SK-N-SH (cell line): ENCODE data around the gene ATP8A1. TPM values are rescaled to one million over a fixed set of nuclear protein-coding genes. Genes with fewer than 3 reads are reported as not detected.

ENCODE experiments used
- CTCF ChIA-PET: fragments of 300-600, 350-600 bp; formaldehyde crosslinking; extraction: SDS; loops from one replicate; lab custom pipeline; 2021; lab: Yijun Ruan, JAX
- POLR2A ChIA-PET: fragments of 350-600 bp; sonication (Branson Sonifier 250); formaldehyde crosslinking; extraction: SDS; loops from one replicate; lab custom pipeline; 2020; ENCODE audit warnings: antibody characterized with exemption, inconsistent platforms; lab: Yijun Ruan, JAX
- DNase-seq: peaks from one replicate; pipeline ENCODE4 v3.0.0; 2012
- H2AFZ ChIP-seq: fragments of 200-600 bp; sonication (generic); 2 replicates; pipeline ENCODE4 v1.8.1; 2016; ENCODE audit warnings: antibody characterized with exemption, mild to moderate bottlenecking, low read depth
- H3F3A ChIP-seq: fragments of 200-600 bp; sonication (generic); replicated peaks from 2 replicates; pipeline ENCODE3; 2016; ENCODE audit warnings: antibody characterized with exemption, mild to moderate bottlenecking; ENCODE audit not compliant: insufficient read depth
- H3K27ac ChIP-seq, 2 experiments: fragments of 200-500 bp in 1 of 2; fragments of 200-600 bp in 1 of 2; sonication (Bioruptor generic) in 1 of 2; sonication (generic), shearing (Covaris generic) in 1 of 2; 2 replicates each; pipeline versions ENCODE4 v1.5.1 to v1.6.1; 2014 to 2016; ENCODE audit warnings: low read depth in 2 of 2, inconsistent platforms in 1 of 2, low read length in 1 of 2, mild to moderate bottlenecking in 1 of 2, mixed read lengths in 1 of 2
- H3K27me3 ChIP-seq: fragments of 200-600 bp; sonication (generic), shearing (Covaris generic); 2 replicates; pipeline ENCODE4 v1.6.1; 2016; ENCODE audit warnings: mixed run types; ENCODE audit not compliant: insufficient read depth
- H3K36me3 ChIP-seq, 2 experiments: fragments of 200-500 bp in 1 of 2; fragments of 200-600 bp in 1 of 2; sonication (Bioruptor generic) in 1 of 2; sonication (generic) in 1 of 2; replicated peaks in 1 of 2; 2 replicates each; pipeline versions ENCODE3 to v1.5.1; 2014 to 2016; ENCODE audit warnings: low read length in 1 of 2, mild to moderate bottlenecking in 1 of 2; ENCODE audit not compliant: insufficient read depth in 2 of 2, control insufficient read depth in 1 of 2
- H3K4me1 ChIP-seq, 2 experiments: fragments of 200-500 bp in 1 of 2; fragments of 200-600 bp in 1 of 2; sonication (Bioruptor generic) in 1 of 2; sonication (generic), shearing (Covaris generic) in 1 of 2; 2 replicates each; pipeline versions ENCODE4 v1.5.1 to v1.6.1; 2014 to 2016; ENCODE audit warnings: low read depth in 1 of 2, low read length in 1 of 2, mixed run types in 1 of 2; ENCODE audit not compliant: insufficient read depth in 2 of 2, control insufficient read depth in 1 of 2
- H3K4me2 ChIP-seq: fragments of 200-600 bp; sonication (generic), shearing (Covaris generic); 2 replicates; pipeline ENCODE4 v1.6.1; 2017; ENCODE audit warnings: mixed run types
- H3K4me3 ChIP-seq, 2 experiments: fragments of 200-500 bp in 1 of 2; fragments of 200-600 bp in 1 of 2; sonication (Bioruptor generic) in 1 of 2; sonication (generic), shearing (Covaris generic) in 1 of 2; 2 replicates each; pipeline versions ENCODE4 v1.5.1 to v1.8.1; 2014 to 2016; ENCODE audit warnings: low read depth in 2 of 2, inconsistent platforms in 1 of 2, low read length in 1 of 2, mild to moderate bottlenecking in 1 of 2, mixed read lengths in 1 of 2, moderate library complexity in 1 of 2
- H3K79me2 ChIP-seq: fragments of 200-600 bp; sonication (generic); 2 replicates; pipeline ENCODE4 v1.8.1; 2017; ENCODE audit warnings: mild to moderate bottlenecking; ENCODE audit not compliant: insufficient read depth
- H3K9ac ChIP-seq: fragments of 200-600 bp; sonication (generic); 2 replicates; pipeline ENCODE4 v1.6.1; 2017; ENCODE audit warnings: mixed run types
- H3K9me2 ChIP-seq: fragments of 200-600 bp; sonication (generic); 2 replicates; pipeline ENCODE4 v1.6.1; 2017; ENCODE audit warnings: mixed run types
- H3K9me3 ChIP-seq: fragments of 200-600 bp; sonication (generic); 2 replicates; pipeline ENCODE4 v1.6.1; 2017; ENCODE audit warnings: mixed run types, mild to moderate bottlenecking, moderate library complexity
- H4K20me1 ChIP-seq: fragments of 200-600 bp; sonication (generic); 2 replicates; pipeline ENCODE4 v1.6.1; 2017; ENCODE audit warnings: mild to moderate bottlenecking, mixed run types; ENCODE audit not compliant: insufficient read depth
- CHD2 ChIP-seq: fragments of 150-350 bp; IDR thresholded peaks from 2 replicates; pipeline ENCODE4 v1.6.1; 2018; ENCODE audit warnings: low read length; ENCODE audit not compliant: partially characterized antibody
- EP300 ChIP-seq, 2 experiments: IDR thresholded peaks; 2 replicates each; pipeline versions ENCODE4 v1.4.0 to v1.6.1; 2012; ENCODE audit warnings: borderline replicate concordance in 1 of 2, low read depth in 1 of 2, low read length in 1 of 2
- EZH2phosphoT487 ChIP-seq: fragments of 200-600 bp; sonication (generic); IDR thresholded peaks from 2 replicates; pipeline ENCODE4 v1.6.1; 2017; ENCODE audit warnings: low read depth, mixed run types, mild to moderate bottlenecking, antibody characterized with exemption, moderate library complexity, borderline replicate concordance
- FOXM1 ChIP-seq: IDR thresholded peaks from 2 replicates; pipeline ENCODE4 v1.4.0; 2012; ENCODE audit warnings: low read depth, mild to moderate bottlenecking
- GABPA ChIP-seq: IDR thresholded peaks from 2 replicates; pipeline ENCODE4 v1.4.0; 2012; ENCODE audit warnings: low read depth, mild to moderate bottlenecking
- GATA2 ChIP-seq: sonication (generic); formaldehyde crosslinking; IDR thresholded peaks from 2 replicates; pipeline ENCODE4 v1.5.0; 2020; ENCODE audit warnings: mild to moderate bottlenecking, missing genetic modification reagents
- MEF2A ChIP-seq: IDR thresholded peaks from 2 replicates; pipeline ENCODE4 v1.4.0; 2012; ENCODE audit warnings: low read depth, borderline replicate concordance
- MXI1 ChIP-seq: IDR thresholded peaks from 2 replicates; pipeline ENCODE4 v1.6.1; 2012; ENCODE audit warnings: mild to moderate bottlenecking, low read depth, low read length, improper control_type of control experiment
- NFIC ChIP-seq: IDR thresholded peaks from 2 replicates; pipeline ENCODE4 v1.4.0; 2012; ENCODE audit warnings: borderline replicate concordance
- NRF1 ChIP-seq: IDR thresholded peaks from 2 replicates; pipeline ENCODE4 v1.6.1; 2012; ENCODE audit warnings: low read depth, mild to moderate bottlenecking, low read length
- RAD21 ChIP-seq: IDR thresholded peaks from 2 replicates; pipeline ENCODE4 v1.6.1; 2012; ENCODE audit warnings: mild to moderate bottlenecking, low read length
- SMC3 ChIP-seq: IDR thresholded peaks from 2 replicates; pipeline ENCODE4 v1.6.1; 2012; ENCODE audit warnings: low read depth, low read length, improper control_type of control experiment
- TAF1 ChIP-seq: IDR thresholded peaks from 2 replicates; pipeline ENCODE4 v1.6.1; 2012; ENCODE audit warnings: low read depth, mild to moderate bottlenecking, low read length, moderate library complexity, borderline replicate concordance
- TCF12 ChIP-seq: IDR thresholded peaks from 2 replicates; pipeline ENCODE4 v1.4.0; 2012
- TEAD4 ChIP-seq: IDR thresholded peaks from 2 replicates; pipeline ENCODE4 v1.4.0; 2012; ENCODE audit warnings: mild to moderate bottlenecking, borderline replicate concordance; ENCODE audit not compliant: insufficient read depth
- YY1 ChIP-seq: IDR thresholded peaks from 2 replicates; pipeline ENCODE4 v1.4.0; 2012; ENCODE audit warnings: low read depth, mild to moderate bottlenecking
- WGBS: methylation state at CpG from one replicate; pipeline ENCODE4 v1.1.6; 2017; ENCODE audit warnings: low lambda C conversion rate; 5-methylcytosine and 5-hydroxymethylcytosine counted together
- polyA plus RNA-seq, 3 experiments: library from polyadenylated mRNA; depleted of rRNA; stranded (reverse); fragments of >200 nt; gene quantifications; 2 replicates each; pipeline ENCODE4 v1.2.3, GENCODE V29; 2012
- TF ChIP-seq, protein P1 (sequence below): fragments of 150-350 bp; IDR thresholded peaks from 2 replicates; pipeline ENCODE4 v1.6.1; 2017; ENCODE audit warnings: antibody characterized with exemption, low read length, low read depth, borderline replicate concordance
- TF ChIP-seq, protein P2 (sequence below): IDR thresholded peaks from 2 replicates; pipeline ENCODE4 v1.4.0; 2012; ENCODE audit warnings: low read depth, borderline replicate concordance
- TF ChIP-seq, protein P3 (sequence below): fragments of 150-350 bp; IDR thresholded peaks from 2 replicates; pipeline ENCODE4 v1.6.1; 2016; ENCODE audit warnings: mild to moderate bottlenecking, low read depth, low read length
- TF ChIP-seq, protein P4 (sequence below): IDR thresholded peaks from 2 replicates; pipeline ENCODE4 v1.4.0; 2012; ENCODE audit warnings: low read depth, borderline replicate concordance

The ATP8A1 gene
- polyA plus RNA-seq, 1 of the 3 experiments (the other 2 are of a cell fraction) = 0.38 TPM

DNA sequence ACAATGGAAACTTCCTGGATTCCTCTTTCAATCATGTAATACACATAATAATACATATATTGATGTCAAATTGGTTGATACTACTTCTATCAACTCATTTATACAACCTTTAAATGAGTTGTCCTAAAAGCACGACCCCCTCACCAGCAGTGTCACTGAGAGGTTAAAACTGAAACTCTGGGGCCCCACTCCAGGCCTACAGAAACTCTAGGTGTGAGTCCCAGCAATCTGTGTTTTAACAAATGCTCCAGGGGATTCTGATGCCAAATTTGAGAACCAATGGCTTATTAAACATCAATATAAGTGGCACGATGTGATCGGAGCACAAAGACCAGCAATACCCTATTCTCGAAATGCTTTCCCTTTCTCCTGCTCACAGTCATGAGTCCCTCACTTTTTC, 47.9 kb downstream of the ATP8A1 start:
- Histone ChIP-seq H3K9ac (no peak overlapping the region), H3K9me3 (no peaks in the 10 kb centered on the region), H2AFZ (no peak overlapping the region), H3K4me3 (no peak overlapping the region), H3K36me3 (no peaks in the 10 kb centered on the region), H4K20me1 (no peaks in the 10 kb centered on the region), H3K27ac (no peak overlapping the region), H3K79me2 (no peaks in the 10 kb centered on the region), H3K4me1 (peaks cover 0 to under 1% of the 10 kb centered on the region in 2 experiments; a peak in 2 of 4 replicates), H3K27me3 (no peaks in the 10 kb centered on the region), H3F3A (no peaks in the 10 kb centered on the region), H3K4me2 (no peak overlapping the region), H3K9me2 (no peaks in the 10 kb centered on the region)
- CTCF ChIA-PET = no interaction called here
- no peak for DNase-seq
- POLR2A ChIA-PET = no interaction called here
- no peak for TF ChIP-seq TCF12
- no peak for TF ChIP-seq MXI1
- TF ChIP-seq, protein P1, sequence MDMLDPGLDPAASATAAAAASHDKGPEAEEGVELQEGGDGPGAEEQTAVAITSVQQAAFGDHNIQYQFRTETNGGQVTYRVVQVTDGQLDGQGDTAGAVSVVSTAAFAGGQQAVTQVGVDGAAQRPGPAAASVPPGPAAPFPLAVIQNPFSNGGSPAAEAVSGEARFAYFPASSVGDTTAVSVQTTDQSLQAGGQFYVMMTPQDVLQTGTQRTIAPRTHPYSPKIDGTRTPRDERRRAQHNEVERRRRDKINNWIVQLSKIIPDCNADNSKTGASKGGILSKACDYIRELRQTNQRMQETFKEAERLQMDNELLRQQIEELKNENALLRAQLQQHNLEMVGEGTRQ = no peak
- TF ChIP-seq SMC3 = no peak
- no peak for TF ChIP-seq MEF2A
- TF ChIP-seq GATA2 = no peak
- no peak for TF ChIP-seq NFIC
- no peak for TF ChIP-seq EZH2phosphoT487
- no peak for TF ChIP-seq YY1
- TF ChIP-seq RAD21 = no peak
- no peak for TF ChIP-seq EP300 (IDR thresholded peaks at IDR 0.05; ENCODE audit: borderline replicate concordance in 1 of 2, low read depth in 1 of 2, low read length in 1 of 2)
- no peak for TF ChIP-seq GABPA
- TF ChIP-seq FOXM1 = no peak
- no peak for TF ChIP-seq CHD2
- TF ChIP-seq, protein P2, sequence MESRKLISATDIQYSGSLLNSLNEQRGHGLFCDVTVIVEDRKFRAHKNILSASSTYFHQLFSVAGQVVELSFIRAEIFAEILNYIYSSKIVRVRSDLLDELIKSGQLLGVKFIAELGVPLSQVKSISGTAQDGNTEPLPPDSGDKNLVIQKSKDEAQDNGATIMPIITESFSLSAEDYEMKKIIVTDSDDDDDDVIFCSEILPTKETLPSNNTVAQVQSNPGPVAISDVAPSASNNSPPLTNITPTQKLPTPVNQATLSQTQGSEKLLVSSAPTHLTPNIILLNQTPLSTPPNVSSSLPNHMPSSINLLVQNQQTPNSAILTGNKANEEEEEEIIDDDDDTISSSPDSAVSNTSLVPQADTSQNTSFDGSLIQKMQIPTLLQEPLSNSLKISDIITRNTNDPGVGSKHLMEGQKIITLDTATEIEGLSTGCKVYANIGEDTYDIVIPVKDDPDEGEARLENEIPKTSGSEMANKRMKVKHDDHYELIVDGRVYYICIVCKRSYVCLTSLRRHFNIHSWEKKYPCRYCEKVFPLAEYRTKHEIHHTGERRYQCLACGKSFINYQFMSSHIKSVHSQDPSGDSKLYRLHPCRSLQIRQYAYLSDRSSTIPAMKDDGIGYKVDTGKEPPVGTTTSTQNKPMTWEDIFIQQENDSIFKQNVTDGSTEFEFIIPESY = no peak
- TF ChIP-seq TAF1 = no peak
- TF ChIP-seq NRF1 = no peak
- TF ChIP-seq, protein P3, sequence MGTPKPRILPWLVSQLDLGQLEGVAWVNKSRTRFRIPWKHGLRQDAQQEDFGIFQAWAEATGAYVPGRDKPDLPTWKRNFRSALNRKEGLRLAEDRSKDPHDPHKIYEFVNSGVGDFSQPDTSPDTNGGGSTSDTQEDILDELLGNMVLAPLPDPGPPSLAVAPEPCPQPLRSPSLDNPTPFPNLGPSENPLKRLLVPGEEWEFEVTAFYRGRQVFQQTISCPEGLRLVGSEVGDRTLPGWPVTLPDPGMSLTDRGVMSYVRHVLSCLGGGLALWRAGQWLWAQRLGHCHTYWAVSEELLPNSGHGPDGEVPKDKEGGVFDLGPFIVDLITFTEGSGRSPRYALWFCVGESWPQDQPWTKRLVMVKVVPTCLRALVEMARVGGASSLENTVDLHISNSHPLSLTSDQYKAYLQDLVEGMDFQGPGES = no peak
- TF ChIP-seq, protein P4, sequence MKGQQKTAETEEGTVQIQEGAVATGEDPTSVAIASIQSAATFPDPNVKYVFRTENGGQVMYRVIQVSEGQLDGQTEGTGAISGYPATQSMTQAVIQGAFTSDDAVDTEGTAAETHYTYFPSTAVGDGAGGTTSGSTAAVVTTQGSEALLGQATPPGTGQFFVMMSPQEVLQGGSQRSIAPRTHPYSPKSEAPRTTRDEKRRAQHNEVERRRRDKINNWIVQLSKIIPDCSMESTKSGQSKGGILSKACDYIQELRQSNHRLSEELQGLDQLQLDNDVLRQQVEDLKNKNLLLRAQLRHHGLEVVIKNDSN = no peak
- TF ChIP-seq TEAD4 = no peak
- WGBS = 61% methylated on average over 4 of the region's 4 CpGs
